Measurements from ENCODE around the gene PPL. TPM values are rescaled to one million over a fixed set of nuclear protein-coding genes. Genes with fewer than 3 reads are reported as not detected.
A peak's percentile ranks its signal among the peaks of the same experiment; 100 is the strongest.

Gene PPL, protein sequence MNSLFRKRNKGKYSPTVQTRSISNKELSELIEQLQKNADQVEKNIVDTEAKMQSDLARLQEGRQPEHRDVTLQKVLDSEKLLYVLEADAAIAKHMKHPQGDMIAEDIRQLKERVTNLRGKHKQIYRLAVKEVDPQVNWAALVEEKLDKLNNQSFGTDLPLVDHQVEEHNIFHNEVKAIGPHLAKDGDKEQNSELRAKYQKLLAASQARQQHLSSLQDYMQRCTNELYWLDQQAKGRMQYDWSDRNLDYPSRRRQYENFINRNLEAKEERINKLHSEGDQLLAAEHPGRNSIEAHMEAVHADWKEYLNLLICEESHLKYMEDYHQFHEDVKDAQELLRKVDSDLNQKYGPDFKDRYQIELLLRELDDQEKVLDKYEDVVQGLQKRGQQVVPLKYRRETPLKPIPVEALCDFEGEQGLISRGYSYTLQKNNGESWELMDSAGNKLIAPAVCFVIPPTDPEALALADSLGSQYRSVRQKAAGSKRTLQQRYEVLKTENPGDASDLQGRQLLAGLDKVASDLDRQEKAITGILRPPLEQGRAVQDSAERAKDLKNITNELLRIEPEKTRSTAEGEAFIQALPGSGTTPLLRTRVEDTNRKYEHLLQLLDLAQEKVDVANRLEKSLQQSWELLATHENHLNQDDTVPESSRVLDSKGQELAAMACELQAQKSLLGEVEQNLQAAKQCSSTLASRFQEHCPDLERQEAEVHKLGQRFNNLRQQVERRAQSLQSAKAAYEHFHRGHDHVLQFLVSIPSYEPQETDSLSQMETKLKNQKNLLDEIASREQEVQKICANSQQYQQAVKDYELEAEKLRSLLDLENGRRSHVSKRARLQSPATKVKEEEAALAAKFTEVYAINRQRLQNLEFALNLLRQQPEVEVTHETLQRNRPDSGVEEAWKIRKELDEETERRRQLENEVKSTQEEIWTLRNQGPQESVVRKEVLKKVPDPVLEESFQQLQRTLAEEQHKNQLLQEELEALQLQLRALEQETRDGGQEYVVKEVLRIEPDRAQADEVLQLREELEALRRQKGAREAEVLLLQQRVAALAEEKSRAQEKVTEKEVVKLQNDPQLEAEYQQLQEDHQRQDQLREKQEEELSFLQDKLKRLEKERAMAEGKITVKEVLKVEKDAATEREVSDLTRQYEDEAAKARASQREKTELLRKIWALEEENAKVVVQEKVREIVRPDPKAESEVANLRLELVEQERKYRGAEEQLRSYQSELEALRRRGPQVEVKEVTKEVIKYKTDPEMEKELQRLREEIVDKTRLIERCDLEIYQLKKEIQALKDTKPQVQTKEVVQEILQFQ (N-terminal part only)
- polyA plus RNA-seq (2011; rRNA removed) (0.54 and 0.56 TPM in 2 replicates), polyA minus RNA-seq (2011; rRNA and poly(A)+ RNA removed) (0.43 and 0.46 TPM in 2 replicates)

GRCh38 chr16:4936991-4937781, at the start of gene PPL:
PPL (minus strand) TSS chr16:4937148; CDS start chr16:4937045, 103 bp downstream.
- DNase-seq (ENCODE audit: low read depth): no peak
- Histone ChIP-seq H3K4me3 (ENCODE audit: low read depth, low read length) (peak within 1 kb of the TSS; percentile 40), H3K36me3 (ENCODE audit: control insufficient read depth, insufficient read depth, low read length) (no peaks in the 10 kb centered on the region), H3K27me3 (ENCODE audit: control insufficient read depth, insufficient read depth, low read length) (peaks cover 14% of the 10 kb centered on the region)
- ChIA-PET POLR2A (no interaction called here), CTCF (interaction anchor here (0.6 to 1.9 kb wide), 2 partner anchors 9 to 19 kb away, joined by 3 to 6 read pairs; no protein-coding TSS in a partner anchor)
- TF ChIP-seq CTCF (IDR thresholded peaks at IDR 0.05; ENCODE audit: insufficient read depth, low read depth, low read length): no peak

DNA sequence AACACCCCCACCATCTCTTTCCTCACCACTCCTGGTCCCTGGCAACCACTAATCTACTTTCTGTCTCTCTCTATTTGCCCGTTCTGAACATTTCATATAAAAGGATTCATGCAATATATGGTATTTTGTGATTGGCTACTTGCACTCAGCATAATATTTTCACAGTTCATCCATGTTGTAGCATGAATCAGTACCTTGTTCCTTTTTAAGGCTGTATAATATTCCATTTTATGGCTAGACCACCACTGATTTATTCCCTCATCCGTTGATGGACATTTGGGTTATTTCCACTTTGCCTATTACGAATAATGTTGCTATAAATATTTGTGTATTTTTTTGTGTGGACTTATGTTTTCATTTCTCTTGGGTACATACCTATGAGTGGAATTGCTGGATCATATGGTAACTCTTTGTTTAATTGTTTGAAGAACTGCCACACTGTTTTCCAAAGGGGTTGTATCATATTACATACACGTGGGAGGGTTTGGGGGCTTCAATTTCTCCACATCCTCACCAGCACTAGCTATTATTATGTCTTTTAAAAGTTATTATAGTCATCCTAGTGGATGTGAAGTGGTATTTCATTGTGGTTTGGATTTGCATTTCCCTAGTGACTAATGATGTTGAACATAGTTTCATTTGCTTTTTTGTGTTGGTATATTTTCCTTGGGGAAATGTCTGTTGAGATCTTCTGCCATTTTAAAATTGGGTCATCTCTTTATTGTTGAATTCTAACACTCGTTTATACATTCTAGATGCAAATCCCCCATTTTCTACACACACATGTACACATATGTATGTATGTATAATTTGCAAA, 47.4 kb upstream of the PPL start:
- H3K36me3 ChIP-seq (ENCODE audit: control insufficient read depth, insufficient read depth, low read length): no peaks in the 10 kb centered on the region
- H3K4me3 ChIP-seq (ENCODE audit: low read depth, low read length): no peak overlapping the region
- ChIA-PET POLR2A (no interaction called here), CTCF (no interaction called here)
- TF ChIP-seq CTCF (IDR thresholded peaks at IDR 0.05; ENCODE audit: insufficient read depth, low read depth, low read length): no peak
- DNase-seq (ENCODE audit: low read depth): no peak
- H3K27me3 ChIP-seq (ENCODE audit: control insufficient read depth, insufficient read depth, low read length): peaks cover 12% of the 10 kb centered on the region

- no peaks in the 10 kb centered on the region for H3K36me3 ChIP-seq (ENCODE audit: control insufficient read depth, insufficient read depth, low read length)
- POLR2A ChIA-PET: no interaction called here
These were observed 45.3 kb upstream of the PPL start for GRCh38 chr16:4982056-4982867.

More at GRCh38 chr16:4982056-4982867, 45.3 kb upstream of the PPL start:
- CTCF ChIA-PET: interaction anchor here (0.8 to 1.5 kb wide), 2 partner anchors 14 to 25 kb away, joined by 3 read pairs; no protein-coding TSS in a partner anchor
- H3K4me3 ChIP-seq (ENCODE audit: low read depth, low read length): no peak overlapping the region
- H3K27me3 ChIP-seq (ENCODE audit: control insufficient read depth, insufficient read depth, low read length): peaks cover 7% of the 10 kb centered on the region
- no peak for TF ChIP-seq CTCF (IDR thresholded peaks at IDR 0.05; ENCODE audit: insufficient read depth, low read depth, low read length)
- DNase-seq (ENCODE audit: low read depth): no peak

Measured in BJ (cell line).